SU-DHL-6 (cell line): Measurements from ENCODE around the gene SORCS2.

ENCODE experiments used
- CTCF ChIP-seq: fragments of 200-600 bp; sonication (generic); IDR thresholded peaks from one replicate; pipeline ENCODE4 v1.5.1; 2017; ENCODE audit warnings: antibody characterized with exemption, mild to moderate bottlenecking, low read length, moderate library complexity; ENCODE audit not compliant: insufficient read depth, poor library complexity, severe bottlenecking
- EZH2phosphoT487 ChIP-seq: fragments of 200-600 bp; sonication (generic), shearing (Covaris generic); conservative IDR thresholded peaks from 2 replicates; pipeline ENCODE4 v1.6.1; 2018; ENCODE audit warnings: mild to moderate bottlenecking, antibody characterized with exemption, low read length, moderate library complexity, mixed read lengths

GRCh38 chr4:7306021-7306965, 114.0 kb downstream of the SORCS2 start:
- TF ChIP-seq CTCF (no peak), EZH2phosphoT487 (no peak)
